Measurements from ENCODE around the gene ADGRB2.
"Not testable (repeated sequence)": the region's sequence is repeated elsewhere in the genome, so short reads cannot be mapped to it uniquely, and the experiment has no call there.

ADGRB2 gene

DNA sequence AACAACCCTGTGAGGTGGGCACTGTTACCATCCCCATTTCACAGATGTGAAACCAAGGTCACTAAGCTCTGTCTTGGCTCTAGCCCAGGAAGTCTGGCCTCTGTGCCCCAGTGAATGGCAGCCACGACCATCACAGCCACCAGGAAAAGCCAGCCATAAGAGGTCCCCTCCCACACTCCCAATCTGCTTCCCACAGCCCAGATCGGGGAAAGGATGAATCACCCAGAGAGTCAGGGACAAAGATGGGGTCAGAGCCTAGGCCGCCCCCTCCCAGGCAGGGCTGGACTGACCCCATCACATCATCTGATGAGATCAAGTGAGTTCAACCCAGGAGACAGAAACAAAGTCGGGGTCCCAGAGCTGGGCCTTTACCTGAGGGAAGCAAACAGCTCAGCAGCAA lies 37.4 kb downstream of the ADGRB2 start:
- no peak for DNase-seq (ENCODE audit: low spot score)

DNA sequence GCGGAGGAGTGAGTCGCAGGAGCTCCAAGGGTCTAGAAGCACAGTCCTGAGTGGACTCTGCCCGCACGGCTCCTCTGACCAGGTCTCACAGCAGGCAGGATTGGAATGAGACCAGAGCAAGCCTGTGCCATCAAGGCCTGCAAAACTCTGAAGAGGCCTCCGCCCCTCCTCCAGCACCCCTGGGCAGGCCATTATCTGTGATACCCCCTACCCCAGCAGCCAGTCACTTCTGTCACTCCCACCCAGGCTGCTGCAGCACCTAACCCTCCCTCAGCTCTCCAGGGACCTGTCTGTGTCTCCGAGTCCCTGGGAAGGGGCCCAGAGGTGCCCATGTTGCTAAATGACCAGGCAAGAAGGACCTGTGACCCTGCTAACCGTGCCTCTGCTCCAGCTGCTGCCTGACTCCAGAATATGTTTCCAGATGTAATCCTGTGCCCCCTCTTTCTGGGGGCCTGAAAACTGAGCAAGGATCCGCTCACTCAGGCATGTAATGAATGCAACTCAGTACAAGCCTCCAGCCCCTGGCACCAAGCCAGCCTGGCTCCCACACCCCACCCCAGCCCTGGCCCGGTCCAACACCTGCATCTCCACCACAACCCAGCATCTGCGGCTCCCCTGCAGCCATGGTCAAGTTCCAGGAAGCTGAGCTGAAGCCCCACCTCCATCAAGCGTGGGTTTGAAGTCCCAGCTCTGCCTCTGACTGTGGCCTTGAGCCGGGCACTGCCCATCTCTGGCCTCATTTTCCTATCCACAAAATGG lies 38.2 kb downstream of the ADGRB2 start:
- DNase-seq (ENCODE audit: low spot score), result no peak

DNA sequence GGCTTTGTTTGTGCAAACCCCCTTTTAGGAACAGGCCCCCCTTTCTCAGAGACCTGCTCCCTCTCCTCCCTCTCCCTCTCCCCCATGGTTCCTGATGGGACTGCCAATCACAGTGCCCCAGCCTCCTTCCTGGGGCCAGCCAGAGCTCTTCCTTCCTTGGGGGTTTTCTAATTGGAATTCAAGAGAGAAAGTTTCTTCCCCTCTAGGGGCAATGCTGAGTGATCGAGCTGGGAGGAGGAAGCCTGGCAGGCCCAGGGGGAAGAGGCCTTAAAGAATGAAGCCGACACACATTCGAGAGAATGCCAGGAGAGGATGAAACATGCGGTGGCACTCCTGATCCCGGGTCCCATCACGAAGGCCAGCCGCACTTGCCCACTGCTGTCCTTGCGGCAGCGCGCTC lies 39.0 kb downstream of the ADGRB2 start:
- no peak for DNase-seq (ENCODE audit: low spot score)

DNA sequence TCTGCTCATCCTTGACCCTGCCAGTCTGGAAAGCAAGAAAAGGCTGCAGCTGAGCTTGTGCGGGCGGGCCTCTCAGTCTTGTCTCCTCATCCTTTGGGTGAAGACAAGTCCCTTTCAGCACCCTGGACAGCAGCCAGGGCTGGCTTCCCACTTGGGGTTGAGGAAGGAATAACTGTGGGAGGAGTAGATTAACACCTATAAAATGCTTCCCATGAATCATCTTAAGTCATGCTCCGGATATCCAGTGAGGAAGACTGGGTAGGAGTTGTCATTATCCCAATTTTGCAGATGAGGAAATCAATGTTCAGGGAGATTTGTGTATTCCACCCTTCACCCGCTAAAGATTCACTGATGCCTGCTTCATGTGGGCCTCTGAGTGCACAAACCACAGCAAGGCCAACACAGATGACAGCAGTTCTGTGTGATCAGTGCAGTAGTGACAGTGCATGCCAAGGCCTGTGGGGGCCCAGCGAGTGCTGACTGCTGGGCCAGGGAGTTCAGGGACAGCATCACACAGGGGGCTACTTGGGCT lies 40.2 kb downstream of the ADGRB2 start:
- peak; percentile 82 for DNase-seq (ENCODE audit: low spot score)

DNA sequence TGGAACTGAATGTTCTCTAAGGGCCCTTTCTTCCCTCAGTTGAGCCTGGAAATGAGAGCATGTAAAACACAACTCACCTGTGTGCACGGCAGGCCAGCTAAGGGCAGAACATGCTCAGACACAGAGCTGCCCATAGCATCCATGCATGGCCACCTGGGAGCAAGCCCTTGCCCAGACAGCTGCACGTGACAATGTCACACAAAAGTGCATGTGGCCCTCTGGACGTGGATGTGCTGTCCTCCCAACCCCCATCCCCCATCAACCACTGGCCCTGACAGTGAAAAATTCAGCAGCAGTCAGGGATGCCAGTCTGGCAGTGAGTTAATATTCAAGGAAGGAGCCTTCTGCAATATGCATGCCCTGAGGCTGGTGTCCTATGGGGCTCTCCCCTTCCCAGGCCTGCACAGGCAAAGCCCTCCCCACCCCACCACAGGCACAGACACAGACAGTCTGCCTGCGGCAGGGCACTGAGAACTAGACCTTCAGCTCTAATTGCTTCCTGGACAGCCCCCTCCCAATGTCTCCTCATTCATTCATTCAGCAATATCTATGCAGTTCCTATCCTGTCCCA lies 45.7 kb downstream of the ADGRB2 start:
- no peak for DNase-seq (ENCODE audit: low spot score)

DNA sequence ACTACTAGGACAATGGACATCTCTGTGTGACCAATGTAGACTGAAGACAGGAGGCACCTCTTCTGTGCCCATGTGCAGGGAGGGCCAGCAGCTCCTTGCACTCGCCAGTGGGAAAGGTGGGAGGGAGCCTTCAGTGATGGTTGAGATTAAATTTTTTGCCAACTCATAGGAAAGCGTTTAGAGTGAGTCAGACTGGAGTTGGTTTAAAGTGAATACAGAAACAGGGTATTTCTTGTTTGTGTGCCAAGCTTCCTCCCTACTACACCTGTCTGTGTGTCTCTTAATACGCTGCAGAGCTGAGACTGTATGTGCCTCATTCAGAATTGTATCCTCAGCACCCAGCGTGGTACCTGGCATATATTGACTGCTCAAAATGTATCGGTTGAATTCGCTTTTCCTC lies 46.8 kb downstream of the ADGRB2 start:
- no peak for DNase-seq (ENCODE audit: low spot score)

DNA sequence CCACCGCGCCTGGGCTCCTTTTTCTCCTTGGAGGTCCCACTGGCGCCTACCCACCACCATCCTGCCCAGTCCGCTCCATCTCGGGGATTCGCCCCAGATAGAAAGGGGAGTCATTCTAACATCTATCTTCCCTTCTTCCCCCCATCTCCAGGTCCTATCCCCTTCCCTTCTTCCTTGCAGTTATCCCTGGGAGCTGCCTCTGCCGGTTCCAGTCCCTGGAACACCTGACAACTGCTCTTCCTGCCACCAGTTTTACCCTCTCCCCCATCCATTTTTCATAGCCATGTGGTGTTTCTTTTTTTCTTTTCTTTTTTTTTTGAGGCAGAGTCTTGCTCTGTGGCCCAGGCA lies 48.3 kb downstream of the ADGRB2 start:
- no peak for DNase-seq (ENCODE audit: low spot score)

DNA sequence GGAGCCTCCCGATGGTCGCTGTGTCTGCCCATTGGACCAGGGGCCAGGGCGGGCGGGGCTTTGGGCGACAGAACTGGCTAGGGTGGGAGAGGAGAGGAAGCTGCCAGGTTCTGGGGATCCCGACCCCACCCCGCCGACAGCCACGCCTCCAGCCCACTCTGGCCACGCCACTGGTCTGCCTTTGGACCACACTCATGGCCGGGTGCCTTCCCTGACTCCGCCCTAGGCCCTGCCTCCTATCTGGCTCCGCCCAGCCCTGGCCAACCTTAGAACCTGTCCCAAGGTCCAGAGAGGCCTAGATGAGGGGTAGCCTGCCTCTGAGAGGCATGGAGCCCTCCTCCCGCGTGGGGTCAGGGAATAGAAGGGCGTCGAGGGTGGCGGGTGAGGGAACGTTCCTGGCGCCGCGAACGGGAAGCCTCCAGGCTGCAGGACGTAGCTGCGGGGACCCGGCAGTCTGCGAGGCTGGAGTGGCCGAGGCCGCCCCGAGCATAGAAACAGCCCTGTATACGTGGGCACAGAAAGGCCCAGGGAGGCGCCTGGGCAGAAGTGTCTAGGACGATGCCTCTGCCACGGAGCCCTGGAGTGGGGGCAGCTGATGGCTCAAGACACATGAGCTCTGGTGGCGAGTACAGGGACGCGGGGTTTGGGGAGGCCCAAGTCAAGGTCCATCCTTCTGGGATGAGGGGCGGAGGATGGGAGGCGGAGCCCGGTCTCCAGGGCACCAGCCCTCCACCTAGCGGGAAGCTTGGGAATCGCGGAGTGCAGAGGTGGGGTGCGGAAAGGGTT lies 48.9 kb downstream of the ADGRB2 start:
- peak; percentile 97 for DNase-seq (ENCODE audit: low spot score)

DNA sequence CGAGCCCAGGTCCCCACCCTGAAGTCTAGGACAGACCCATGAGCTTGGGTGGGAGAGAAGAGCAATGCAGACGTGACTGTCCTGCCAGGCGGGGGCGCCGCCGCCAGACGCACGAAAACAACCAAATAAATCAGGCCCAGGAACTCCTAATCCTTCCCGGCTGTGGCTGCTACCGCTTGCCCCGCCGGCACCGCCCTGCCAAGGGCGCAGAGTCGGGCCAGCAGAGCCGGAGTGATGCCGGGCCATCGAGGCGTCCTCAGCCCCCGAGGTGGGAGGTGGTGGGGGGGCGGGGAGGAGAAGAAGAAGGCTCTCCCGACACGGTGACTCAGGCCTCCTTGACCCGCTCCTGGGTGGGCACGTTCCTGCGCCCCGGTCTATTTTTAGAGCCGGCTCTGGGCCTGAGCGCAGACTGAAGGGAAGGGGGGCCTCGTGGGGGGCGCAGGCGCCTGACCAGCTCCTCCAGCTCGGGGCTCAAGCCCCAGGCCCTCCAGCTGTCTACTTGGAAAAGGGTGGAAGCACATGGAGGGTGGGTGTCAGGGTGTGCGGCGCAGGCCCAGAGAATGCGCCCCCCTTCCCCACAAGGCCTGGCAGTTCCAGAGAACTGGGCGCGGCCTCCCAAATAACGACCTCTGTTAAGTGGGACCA lies 49.6 kb downstream of the ADGRB2 start:
- DNase-seq (ENCODE audit: low spot score), result peak; percentile 88

DNA sequence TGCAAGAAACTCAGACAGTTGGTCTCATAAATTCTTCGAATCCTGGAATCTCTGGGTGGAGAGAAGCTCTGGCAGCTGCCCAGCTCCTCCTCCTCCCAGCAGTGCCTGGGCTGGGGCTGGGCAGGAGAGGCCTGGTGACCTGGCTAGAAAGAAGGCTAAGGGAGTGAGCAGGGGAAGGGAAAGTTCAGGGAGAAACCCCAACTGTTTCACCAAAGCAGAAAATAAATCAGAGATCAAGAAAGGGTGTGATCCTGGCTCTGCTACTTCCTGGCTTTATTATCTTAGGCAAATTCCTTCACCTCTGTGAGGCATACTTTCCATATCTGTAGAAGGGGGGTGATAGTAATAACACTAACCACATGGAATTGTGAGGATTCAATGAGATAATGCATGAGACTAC lies 51.5 kb downstream of the ADGRB2 start:
- DNase-seq (ENCODE audit: low spot score), result peak; percentile 73

DNA sequence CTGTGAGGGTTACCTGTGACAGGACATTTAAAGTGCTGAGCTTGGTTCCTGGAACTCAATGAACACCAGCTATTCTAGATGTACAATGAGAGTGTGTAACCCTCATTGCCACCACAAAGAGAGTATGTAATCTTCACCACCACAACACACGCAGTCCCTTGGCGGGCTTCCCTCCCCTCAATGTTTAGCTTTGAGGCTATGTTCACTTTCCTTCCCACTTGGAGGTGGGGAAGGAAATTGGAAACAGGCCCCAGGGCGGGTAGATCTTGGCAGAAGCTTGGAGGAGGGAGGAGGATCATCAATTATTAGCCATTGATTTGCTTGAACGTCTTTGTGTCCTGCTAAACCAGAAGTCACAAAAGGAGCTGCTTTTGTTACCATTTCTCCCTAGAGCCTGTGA lies 52.1 kb downstream of the ADGRB2 start:
- no peak for DNase-seq (ENCODE audit: low spot score)

DNA sequence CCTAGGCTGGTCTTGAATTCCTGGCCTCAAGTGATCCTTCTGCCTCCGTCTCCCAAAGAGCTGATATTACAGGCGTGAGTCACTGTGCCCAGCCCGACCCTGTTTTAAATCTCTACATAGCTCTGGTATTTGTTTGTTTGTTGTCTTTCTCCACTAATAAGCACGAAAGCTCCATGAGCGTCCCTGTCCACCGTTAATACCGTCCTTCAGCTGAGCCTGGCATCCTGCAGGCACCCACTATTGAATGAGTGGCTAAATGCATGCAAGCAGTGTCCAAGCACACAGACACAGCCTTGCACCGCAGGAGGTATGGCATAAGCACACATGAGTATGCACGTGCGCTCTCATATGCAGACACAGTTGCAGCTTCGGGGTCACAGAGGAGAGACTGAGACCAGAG lies 55.8 kb downstream of the ADGRB2 start:
- no peak for DNase-seq (ENCODE audit: low spot score)

DNA sequence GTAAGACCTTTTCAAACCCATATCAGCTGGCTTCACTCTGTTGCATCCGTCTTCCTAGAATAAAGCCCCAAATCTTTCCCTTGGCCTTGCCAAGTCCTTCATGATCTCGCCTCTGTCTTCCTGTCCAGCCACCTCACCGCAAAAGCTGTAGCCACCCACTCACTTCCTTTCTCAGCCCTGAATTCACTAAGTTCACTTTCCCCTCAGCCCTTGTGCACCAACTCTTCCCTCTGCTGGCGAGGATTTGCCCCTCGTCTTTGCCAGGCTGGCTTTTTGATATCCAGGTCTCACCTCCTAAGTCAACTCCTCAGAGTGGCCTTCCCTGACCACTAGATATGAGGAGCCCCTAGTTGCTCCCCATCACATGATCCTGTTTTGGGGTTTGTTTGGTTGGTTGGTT lies 56.4 kb downstream of the ADGRB2 start:
- DNase-seq (ENCODE audit: low spot score), result no peak

DNA sequence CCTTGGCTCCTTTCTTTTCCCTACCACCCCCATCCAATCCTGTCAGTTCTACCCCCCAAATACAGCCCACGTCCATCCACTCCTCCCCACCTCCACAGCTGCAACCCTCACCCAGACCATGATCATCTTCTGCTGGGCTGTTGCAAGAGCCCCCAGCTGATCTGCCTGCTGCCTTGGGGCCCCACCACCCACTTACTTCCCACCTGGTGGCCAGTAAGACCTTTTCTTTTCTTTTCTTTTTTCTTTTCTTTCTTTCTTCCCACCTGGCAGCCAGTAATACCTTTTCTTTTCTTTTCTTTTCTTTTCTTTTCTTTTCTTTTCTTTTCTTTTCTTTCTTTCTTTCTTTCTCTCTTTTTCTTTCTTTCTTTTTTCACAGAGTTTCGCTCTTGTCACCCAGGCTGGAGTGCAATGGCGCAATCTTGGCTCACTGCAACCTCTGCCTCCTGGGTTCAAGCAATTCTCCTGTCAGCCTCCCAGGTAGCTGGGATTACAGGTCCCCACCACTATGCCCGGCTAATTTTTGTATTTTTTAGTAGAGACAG lies 57.0 kb downstream of the ADGRB2 start:
- not testable (repeated sequence) for DNase-seq (ENCODE audit: low spot score)

DNA sequence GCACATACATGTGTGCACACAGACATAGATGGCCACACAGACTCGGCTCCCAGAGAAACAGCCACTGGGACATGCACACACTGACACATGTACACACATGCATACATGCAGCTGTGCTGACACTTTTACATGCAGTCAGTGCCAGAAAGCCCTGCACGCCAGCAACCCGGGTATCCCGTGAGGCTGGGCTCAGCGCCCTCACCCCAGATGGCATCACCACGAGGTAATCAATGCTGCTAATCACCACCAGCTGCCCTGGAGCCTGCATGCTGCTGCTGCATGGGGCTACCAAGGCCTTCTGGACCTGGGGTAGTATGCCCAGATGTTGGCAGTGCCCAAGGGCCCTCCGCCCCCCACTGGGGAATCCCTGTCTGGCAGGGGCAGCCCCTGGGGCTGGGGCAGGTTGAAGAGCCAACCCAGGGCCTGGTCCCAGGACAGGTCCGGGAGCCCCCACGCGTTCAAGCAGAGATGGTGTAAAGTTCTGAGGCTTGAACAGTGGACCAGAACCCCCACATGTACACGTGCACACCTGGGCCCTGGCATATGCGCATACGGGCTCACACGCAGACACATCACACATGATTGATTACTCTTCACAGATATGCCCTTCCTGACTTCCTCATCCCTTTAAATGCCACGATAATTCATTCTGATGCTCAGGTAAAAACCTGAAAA lies 57.6 kb downstream of the ADGRB2 start:
- DNase-seq (ENCODE audit: low spot score), result no peak

DNA sequence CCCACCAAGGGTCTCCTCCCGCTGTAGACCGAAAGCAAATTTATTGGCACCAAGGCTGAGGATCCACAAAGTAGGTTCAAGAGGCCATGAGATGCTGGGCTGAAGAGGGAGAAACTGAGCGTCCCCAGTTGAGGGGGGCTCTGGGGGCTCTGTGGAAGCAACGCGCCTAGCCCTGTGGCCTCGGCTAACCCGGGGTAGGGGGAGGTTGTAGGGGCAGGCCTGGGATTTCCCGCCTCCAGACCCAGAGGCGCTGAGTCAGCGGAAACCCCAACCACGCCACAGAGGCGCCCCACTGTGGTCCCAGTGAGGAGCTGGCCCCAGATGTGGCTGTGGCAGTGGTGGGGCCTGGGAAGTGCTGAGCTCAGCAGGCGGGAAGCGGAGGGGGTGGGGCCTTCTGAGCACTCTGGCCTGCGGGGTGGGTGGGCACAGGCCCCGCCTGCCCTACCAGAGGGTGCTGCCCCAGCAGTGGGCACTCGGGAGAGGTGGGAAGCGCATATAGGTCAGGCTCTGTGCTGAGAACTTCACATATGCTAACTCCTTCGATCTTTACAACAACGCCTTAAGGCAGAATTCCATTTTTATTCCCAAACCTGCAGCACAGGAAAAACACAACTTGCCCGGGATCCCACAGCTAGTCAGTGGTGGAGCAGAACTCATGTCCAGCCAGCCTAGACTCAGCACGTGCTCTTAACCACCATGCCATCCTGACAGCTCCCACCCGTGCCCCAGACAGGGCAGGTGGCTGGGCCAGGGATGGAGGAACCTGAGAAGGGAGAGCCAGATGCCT lies 58.9 kb downstream of the ADGRB2 start:
- peak; percentile 84 for DNase-seq (ENCODE audit: low spot score)

DNA sequence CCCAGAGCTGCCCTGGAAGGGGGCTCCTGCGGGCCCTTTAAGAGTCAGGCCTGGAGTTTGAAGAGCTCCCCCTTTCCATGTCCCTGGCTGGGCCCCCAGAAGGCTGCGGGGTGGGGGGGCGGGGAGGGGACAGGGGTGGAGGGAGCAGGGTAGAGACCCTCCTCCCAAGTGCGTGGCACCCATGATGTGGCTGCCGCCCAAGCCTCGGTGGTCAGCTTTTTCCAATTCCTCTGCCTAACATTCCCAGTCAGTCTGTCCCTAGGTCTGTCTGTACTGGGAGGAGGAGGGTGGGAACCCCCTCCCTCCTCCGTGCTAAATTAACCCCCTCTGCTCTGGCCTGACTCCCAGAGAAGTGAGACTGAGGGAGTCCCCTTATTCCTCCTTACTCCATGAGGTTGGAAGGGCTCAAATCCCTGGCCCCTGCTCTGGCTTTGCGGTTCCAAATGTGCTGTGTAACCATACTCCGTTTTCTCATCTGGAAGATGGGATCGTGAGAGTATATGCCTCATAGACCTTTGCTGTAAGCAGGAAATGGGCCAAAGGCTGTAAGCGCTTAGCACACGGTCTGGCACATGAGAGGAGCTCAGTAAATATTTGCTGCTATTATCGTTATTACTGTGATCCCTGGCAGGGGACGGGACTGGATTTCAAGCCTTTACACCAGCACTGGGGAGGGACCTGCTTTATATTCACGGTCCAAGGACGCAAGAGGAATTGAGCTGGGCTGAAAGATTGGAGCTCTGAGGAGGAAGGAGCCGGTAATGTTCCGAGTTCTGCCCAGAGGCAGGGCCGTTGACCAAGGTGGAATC lies 59.7 kb downstream of the ADGRB2 start:
- DNase-seq (ENCODE audit: low spot score), result no peak

DNA sequence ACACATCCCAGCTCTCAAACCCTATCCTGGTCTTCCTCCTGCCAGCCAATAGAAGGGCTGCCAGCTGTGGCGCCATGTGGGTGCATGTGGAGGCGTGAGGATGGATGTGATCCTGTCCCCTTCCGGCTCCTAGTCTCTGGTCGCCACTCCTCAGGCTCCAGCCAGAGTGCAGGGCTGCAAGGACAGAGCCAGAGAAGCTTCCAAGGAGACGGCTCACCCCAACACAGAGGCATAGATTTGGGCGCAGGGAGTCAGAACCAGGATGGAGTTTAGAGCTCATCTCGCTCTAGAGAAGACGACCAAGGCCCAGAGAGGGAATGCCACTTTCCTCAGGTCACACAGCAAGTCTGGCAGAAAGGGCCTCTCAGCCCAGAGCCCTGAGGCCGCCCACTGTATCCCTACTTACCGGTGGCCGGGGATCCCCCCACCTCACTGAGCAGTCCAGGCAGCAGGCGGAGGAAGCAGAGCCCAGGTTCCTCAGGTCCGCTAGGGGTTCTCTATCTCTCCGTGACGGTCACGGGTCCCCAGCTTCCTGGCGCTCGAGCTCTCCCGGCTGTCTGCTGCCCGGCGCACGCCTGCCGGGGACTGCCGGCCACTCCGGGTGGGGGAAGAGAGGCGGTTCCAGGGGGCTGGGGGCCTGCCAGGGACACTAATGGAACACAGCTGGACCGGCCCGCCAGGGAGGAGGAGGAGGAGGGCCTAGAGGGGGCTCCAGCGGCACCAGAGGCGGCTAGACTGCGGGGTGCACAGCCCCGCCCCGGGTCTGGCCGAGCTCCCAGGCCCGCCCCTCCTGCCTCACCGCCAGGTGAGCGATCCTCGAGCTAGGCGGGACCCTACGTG lies 60.5 kb downstream of the ADGRB2 start, which contains the start of gene COL16A1:
TSS of gene COL16A1 (minus strand) at position 587 of the 840 bp plus-strand sequence. CDS start 1,824 bp downstream, outside the sequence.
- peak; percentile 95 for DNase-seq (ENCODE audit: low spot score)
